Mucosa of rectum (tissue), 2 donors: ENCODE measurements around the gene SPAG8.

Experiments
- H3K27ac ChIP-seq, 2 donors: one replicate each; pipeline ENCODE4 v1.7.0; 2013; ENCODE audit warnings: inconsistent platforms in 2 of 2, low read depth in 2 of 2, low read length in 2 of 2
- H3K27me3 ChIP-seq, 2 donors: one replicate each; pipeline ENCODE4 v1.7.0; 2013; ENCODE audit warnings: low read length in 2 of 2; ENCODE audit not compliant: control insufficient read depth in 2 of 2, insufficient read depth in 2 of 2
- H3K36me3 ChIP-seq, 2 donors: one replicate each; pipeline ENCODE4 v1.7.0; 2013; ENCODE audit warnings: low read length in 2 of 2; ENCODE audit not compliant: control insufficient read depth in 2 of 2, insufficient read depth in 2 of 2
- H3K4me1 ChIP-seq, 2 donors: one replicate each; pipeline ENCODE4 v1.7.0; 2013; ENCODE audit warnings: low read length in 2 of 2, mild to moderate bottlenecking in 1 of 2; ENCODE audit not compliant: control insufficient read depth in 2 of 2, insufficient read depth in 2 of 2
- H3K4me3 ChIP-seq, 2 donors: one replicate each; pipeline ENCODE4 v1.7.0; 2013; ENCODE audit warnings: low read length in 2 of 2
- H3K9ac ChIP-seq, 2 donors: one replicate each; pipeline ENCODE4 v1.7.0; 2013; ENCODE audit warnings: low read length in 2 of 2, low read depth in 1 of 2, mild to moderate bottlenecking in 1 of 2
- H3K9me3 ChIP-seq, 2 donors: one replicate each; pipeline ENCODE4 v1.7.0; 2013; ENCODE audit warnings: low read length in 2 of 2; ENCODE audit not compliant: control insufficient read depth in 2 of 2
- donor health status: healthy.
- donor health status: Normal muscosa, but diverticular disease.

The SPAG8 gene

DNA sequence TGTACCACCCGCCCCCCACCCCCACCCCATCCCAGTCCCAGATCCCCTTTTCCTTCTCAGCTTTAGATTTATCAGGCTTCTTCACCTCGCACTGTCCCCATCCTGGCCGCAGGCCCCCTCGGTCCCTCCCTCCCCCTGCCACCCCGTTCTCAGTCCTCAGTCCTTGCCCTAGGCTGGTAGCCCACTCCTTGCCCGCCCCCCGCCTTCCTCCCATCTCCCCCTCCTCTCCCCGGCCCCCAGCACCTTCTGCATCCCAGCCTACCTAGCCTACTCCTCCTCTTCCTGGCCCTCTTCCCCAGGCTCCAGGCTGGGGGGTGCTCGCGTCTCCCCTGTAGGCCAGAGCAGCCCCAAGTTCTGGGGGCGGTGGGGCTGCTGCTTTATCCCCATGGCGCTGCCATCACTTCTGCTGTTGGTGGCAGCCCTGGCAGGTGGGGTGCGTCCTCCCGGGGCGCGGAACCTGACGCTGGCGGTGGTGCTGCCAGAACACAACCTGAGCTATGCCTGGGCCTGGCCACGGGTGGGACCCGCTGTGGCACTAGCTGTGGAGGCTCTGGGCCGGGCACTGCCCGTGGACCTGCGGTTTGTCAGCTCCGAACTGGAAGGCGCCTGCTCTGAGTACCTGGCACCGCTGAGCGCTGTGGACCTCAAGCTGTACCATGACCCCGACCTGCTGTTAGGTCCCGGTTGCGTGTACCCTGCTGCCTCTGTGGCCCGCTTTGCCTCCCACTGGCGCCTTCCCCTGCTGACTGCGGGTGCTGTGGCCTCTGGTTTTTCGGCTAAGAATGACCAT is 19.8 kb downstream of the SPAG8 start:
- no peak overlapping the region for H3K27ac ChIP-seq
- H3K9ac ChIP-seq: no peak overlapping the region
- H3K36me3 ChIP-seq: peaks cover 3 to 4% of the 10 kb centered on the region in 2 donors
- no peaks in the 10 kb centered on the region for H3K9me3 ChIP-seq
- H3K27me3 ChIP-seq: no peaks in the 10 kb centered on the region
- H3K4me1 ChIP-seq: peaks cover 6 to 10% of the 10 kb centered on the region in 2 donors
- no peak overlapping the region for H3K4me3 ChIP-seq

- H3K4me3 ChIP-seq: peak within 1 kb of the TSS in 1 of 2 donors; percentile 22
- H3K4me1 ChIP-seq: peaks cover 6 to 10% of the 10 kb centered on the region in 2 donors
- no peaks in the 10 kb centered on the region for H3K27me3 ChIP-seq
- peak within 1 kb of the TSS in 1 of 2 donors; percentile 33 for H3K27ac ChIP-seq
- peaks cover 3 to 4% of the 10 kb centered on the region in 2 donors for H3K36me3 ChIP-seq
- H3K9ac ChIP-seq: peak within 1 kb of the TSS in 1 of 2 donors; percentile 12
- H3K9me3 ChIP-seq: no peaks in the 10 kb centered on the region
Observed at GRCh38 chr9:35791297-35791921, 20.7 kb downstream of the SPAG8 start, which contains the start of gene NPR2. Gene NPR2, plus strand, starts transcription at chr9:35791591. Its CDS starts 818 bp downstream, at chr9:35792409.

GRCh38 chr9:35790385-35791296 is 21.4 kb downstream of the SPAG8 start:
- peaks cover 6 to 10% of the 10 kb centered on the region in 2 donors for H3K4me1 ChIP-seq
- no peak overlapping the region for H3K4me3 ChIP-seq
- H3K9me3 ChIP-seq: no peaks in the 10 kb centered on the region
- H3K36me3 ChIP-seq: peaks cover 3 to 4% of the 10 kb centered on the region in 2 donors
- no peaks in the 10 kb centered on the region for H3K27me3 ChIP-seq
- H3K27ac ChIP-seq: peak overlapping the region in 1 of 2 donors; percentile 33
- H3K9ac ChIP-seq: no peak overlapping the region

GRCh38 chr9:35790025-35790384 is 22.1 kb downstream of the SPAG8 start:
- Histone ChIP-seq H3K4me3 (no peak overlapping the region), H3K27ac (no peak overlapping the region), H3K27me3 (no peaks in the 10 kb centered on the region), H3K4me1 (peaks cover 6 to 10% of the 10 kb centered on the region in 2 donors), H3K9me3 (no peaks in the 10 kb centered on the region), H3K9ac (no peak overlapping the region), H3K36me3 (peaks cover 3 to 7% of the 10 kb centered on the region in 2 donors)

GRCh38 chr9:35789541-35789940 is 22.5 kb downstream of the SPAG8 start:
- peaks cover 3 to 7% of the 10 kb centered on the region in 2 donors for H3K36me3 ChIP-seq
- no peak overlapping the region for H3K4me3 ChIP-seq
- H3K9me3 ChIP-seq: no peaks in the 10 kb centered on the region
- no peak overlapping the region for H3K9ac ChIP-seq
- H3K27me3 ChIP-seq: no peaks in the 10 kb centered on the region
- peaks cover 6 to 10% of the 10 kb centered on the region in 2 donors for H3K4me1 ChIP-seq
- no peak overlapping the region for H3K27ac ChIP-seq

DNA sequence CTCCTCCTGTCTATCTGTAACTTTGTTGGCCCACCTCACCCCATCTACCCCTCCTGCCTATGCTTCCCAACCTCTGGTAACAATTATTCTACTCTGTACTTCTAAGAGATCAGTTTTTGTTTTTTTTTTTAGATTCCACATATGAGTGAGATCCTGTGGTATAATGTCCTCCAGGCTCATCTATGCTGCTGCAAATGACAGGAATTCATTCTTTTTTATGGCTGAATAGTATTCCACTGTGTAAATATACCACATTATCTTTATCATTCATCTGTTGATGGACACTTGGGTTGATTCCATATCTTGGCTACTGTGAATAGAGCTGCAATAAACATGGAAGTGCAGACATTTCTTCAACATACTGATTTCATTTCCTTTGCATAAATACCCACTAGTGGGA is 28.6 kb downstream of the SPAG8 start:
- H3K9ac ChIP-seq: no peak overlapping the region
- H3K4me3 ChIP-seq: no peak overlapping the region
- H3K27ac ChIP-seq: no peak overlapping the region
- H3K27me3 ChIP-seq: no peaks in the 10 kb centered on the region
- H3K36me3 ChIP-seq: peaks cover 0 to 6% of the 10 kb centered on the region in 2 donors
- H3K4me1 ChIP-seq: no peaks in the 10 kb centered on the region
- H3K9me3 ChIP-seq: no peaks in the 10 kb centered on the region

GRCh38 chr9:35781066-35781465 is 31.0 kb downstream of the SPAG8 start:
- Histone ChIP-seq H3K4me1 (no peaks in the 10 kb centered on the region), H3K36me3 (peaks cover 0 to 6% of the 10 kb centered on the region in 2 donors), H3K9me3 (no peaks in the 10 kb centered on the region), H3K27me3 (no peaks in the 10 kb centered on the region), H3K4me3 (no peak overlapping the region), H3K9ac (no peak overlapping the region), H3K27ac (no peak overlapping the region)

DNA sequence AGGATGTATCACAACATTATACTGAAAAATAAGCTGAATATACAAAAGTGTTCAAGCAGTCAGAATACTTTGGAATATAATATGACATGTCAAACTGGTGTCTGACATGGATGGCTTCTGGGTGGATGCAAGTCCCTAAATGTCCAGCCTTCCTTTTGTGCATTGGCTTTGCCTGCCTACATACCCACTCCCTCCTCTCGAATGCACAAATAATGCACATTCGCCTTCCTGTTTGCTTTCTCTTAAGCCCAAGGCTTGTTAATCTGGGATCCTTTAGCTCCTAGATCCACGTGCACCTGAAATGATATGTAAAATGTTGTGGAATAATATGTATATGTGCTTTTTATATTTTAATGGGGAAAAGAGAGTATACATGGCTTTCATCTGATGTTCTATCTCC is 33.6 kb downstream of the SPAG8 start:
- Histone ChIP-seq H3K4me1 (no peaks in the 10 kb centered on the region), H3K27me3 (no peaks in the 10 kb centered on the region), H3K27ac (no peak overlapping the region), H3K9ac (no peak overlapping the region), H3K4me3 (no peak overlapping the region), H3K36me3 (peaks cover 0 to 3% of the 10 kb centered on the region in 2 donors), H3K9me3 (no peaks in the 10 kb centered on the region)

DNA sequence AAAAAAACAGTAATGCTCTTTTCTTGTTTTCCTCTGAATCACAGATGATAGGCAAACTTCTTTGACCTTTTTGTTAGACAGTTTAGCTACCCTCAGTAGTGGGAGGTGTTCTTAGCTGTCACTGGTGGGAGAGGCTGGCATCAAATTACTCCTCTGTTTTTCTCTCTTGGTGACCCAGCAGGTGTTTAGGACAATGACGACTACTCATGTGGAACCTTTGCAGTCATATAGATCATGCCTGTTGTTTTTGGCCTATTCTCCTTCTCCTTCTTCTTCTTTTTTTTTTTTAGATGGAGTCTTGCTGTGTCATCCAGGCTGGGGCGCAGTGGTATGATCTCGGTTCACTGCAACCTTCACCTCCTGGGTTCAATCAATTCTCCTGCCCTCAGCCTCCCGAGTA is 36.0 kb downstream of the SPAG8 start:
- H3K4me1 ChIP-seq: peaks cover 12 to 13% of the 10 kb centered on the region in 2 donors
- no peaks in the 10 kb centered on the region for H3K9me3 ChIP-seq
- H3K9ac ChIP-seq: no peak overlapping the region
- no peaks in the 10 kb centered on the region for H3K27me3 ChIP-seq
- no peaks in the 10 kb centered on the region for H3K36me3 ChIP-seq
- no peak overlapping the region for H3K4me3 ChIP-seq
- no peak overlapping the region for H3K27ac ChIP-seq
